ENCODE measurements around the gene EGR2.

EGR2 gene

GRCh38 chr10:62839590-62839989 lies 23.4 kb upstream of the EGR2 start:
- TF ChIP-seq GATA2 (IDR thresholded peaks at IDR 0.05; ENCODE audit: low read depth, low read length): no peak
- no peak for TF ChIP-seq GATA3 (IDR thresholded peaks at IDR 0.05; ENCODE audit: low read depth, low read length)

DNA sequence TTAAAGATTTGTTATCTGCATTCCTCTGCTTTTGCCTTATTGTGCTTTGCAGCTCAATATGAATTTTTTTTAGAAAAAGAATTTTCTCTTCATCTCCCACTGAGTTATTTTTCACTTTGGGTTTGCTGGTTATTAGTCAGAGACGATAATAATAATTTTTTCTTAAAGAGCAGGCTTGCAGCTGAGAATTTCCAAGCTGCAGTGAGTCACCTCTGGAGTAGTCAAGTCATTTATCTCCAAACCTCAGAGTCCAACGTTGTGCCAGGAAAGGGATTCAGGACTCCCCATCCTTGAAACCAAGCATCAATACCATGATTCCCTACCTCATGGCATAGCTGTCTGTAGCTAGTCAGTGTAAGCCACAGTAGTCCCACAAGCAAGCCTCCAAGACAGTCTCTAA lies 15.2 kb upstream of the EGR2 start:
- TF ChIP-seq GATA2 (IDR thresholded peaks at IDR 0.05; ENCODE audit: low read depth, low read length): no peak
- no peak for TF ChIP-seq GATA3 (IDR thresholded peaks at IDR 0.05; ENCODE audit: low read depth, low read length)

- no peak for TF ChIP-seq GATA2 (IDR thresholded peaks at IDR 0.05; ENCODE audit: low read depth, low read length)
- no peak for TF ChIP-seq GATA3 (IDR thresholded peaks at IDR 0.05; ENCODE audit: low read depth, low read length)
Measured at GRCh38 chr10:62830679-62831078, 14.5 kb upstream of the EGR2 start.

DNA sequence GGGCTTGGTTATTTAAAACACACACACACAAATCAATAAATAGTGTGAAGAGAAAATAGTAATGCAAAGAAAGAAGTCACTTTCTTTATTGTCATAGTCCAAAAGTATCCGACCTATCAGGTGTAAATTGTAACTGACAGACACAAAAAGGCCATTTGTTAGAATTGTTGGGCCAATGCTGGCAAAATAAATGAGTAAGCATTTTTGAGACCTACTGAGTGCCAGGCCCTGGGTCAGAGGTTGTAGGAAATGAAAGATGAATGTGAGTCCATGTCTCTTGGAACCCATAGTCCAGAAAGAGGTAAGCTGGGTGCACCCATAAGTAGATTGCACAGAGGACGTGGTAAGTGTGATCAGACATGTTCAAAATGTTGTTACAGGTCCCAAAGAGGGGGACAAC lies 13.5 kb upstream of the EGR2 start:
- TF ChIP-seq GATA2 (IDR thresholded peaks at IDR 0.05; ENCODE audit: low read depth, low read length) (no peak), GATA3 (IDR thresholded peaks at IDR 0.05; ENCODE audit: low read depth, low read length) (no peak)

GRCh38 chr10:62826273-62826672 lies 10.1 kb upstream of the EGR2 start:
- TF ChIP-seq GATA2 (IDR thresholded peaks at IDR 0.05; ENCODE audit: low read depth, low read length) (no peak), GATA3 (IDR thresholded peaks at IDR 0.05; ENCODE audit: low read depth, low read length) (no peak)

DNA sequence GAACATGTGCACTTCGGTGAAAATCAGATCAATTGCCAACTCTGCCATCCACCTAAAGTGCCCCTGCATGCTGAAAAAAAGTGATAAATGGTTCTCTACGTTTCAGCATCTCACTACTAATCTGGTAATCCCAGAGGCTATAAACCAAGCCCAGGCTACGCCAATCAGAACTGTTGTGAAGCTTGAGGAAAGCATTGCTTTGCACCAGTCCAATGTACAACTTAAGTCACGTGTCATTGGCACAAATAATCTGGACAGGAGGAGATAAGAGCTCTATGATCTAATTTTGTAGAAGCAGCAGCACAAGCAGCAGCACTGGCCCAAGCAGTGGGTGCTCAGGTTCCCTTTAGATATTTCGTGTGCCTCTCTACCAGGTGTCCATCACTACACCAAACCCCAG lies 4.4 kb upstream of the EGR2 start:
- TF ChIP-seq GATA3 (IDR thresholded peaks at IDR 0.05; ENCODE audit: low read depth, low read length): no peak
- TF ChIP-seq GATA2 (IDR thresholded peaks at IDR 0.05; ENCODE audit: low read depth, low read length): no peak

DNA sequence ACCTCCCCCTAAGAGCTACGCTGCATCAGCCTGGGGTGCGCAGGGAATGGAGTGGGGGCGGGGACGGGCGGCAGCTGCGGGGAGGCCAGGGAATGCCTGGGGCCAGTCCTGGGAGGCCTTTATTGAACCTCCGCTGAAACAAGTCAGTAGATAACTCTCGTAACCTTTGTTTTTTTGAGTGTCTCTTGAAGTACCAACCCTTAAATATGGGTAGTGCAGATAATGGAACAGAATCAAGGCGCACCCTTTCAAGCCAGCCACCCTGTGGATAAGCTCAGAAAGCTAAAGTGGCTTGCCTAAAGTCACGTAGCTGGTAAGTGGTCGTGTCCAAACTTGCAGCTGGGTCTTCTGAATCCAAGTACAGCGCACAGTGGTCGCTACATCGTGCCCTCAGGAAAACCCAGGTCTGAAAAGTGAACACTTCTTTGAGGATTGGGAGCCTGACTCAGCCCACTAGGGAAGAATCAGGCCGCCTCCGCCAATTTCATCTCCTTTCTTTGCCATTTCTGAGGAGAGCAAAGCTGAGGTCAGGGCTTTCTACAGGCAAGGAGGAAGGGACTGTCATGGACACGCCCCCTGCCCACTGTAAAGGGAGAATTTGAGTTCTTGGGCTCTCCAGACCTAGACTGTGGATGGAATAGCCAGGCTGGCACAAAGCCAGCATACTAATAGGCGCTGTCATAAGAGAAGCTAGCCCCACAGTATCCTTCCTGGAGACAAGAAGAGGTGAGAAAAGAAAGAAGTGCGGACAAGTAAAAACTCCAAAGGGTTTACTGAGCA lies 3.2 kb upstream of the EGR2 start:
- TF ChIP-seq GATA2 (IDR thresholded peaks at IDR 0.05; ENCODE audit: low read depth, low read length) (no peak), GATA3 (IDR thresholded peaks at IDR 0.05; ENCODE audit: low read depth, low read length) (no peak)

GRCh38 chr10:62818426-62819011 lies 2.4 kb upstream of the EGR2 start:
- TF ChIP-seq GATA2 (IDR thresholded peaks at IDR 0.05; ENCODE audit: low read depth, low read length): no peak
- no peak for TF ChIP-seq GATA3 (IDR thresholded peaks at IDR 0.05; ENCODE audit: low read depth, low read length)

GRCh38 chr10:62817766-62818425 lies 1.7 kb upstream of the EGR2 start:
- TF ChIP-seq GATA2 (IDR thresholded peaks at IDR 0.05; ENCODE audit: low read depth, low read length) (no peak), GATA3 (IDR thresholded peaks at IDR 0.05; ENCODE audit: low read depth, low read length) (no peak)

DNA sequence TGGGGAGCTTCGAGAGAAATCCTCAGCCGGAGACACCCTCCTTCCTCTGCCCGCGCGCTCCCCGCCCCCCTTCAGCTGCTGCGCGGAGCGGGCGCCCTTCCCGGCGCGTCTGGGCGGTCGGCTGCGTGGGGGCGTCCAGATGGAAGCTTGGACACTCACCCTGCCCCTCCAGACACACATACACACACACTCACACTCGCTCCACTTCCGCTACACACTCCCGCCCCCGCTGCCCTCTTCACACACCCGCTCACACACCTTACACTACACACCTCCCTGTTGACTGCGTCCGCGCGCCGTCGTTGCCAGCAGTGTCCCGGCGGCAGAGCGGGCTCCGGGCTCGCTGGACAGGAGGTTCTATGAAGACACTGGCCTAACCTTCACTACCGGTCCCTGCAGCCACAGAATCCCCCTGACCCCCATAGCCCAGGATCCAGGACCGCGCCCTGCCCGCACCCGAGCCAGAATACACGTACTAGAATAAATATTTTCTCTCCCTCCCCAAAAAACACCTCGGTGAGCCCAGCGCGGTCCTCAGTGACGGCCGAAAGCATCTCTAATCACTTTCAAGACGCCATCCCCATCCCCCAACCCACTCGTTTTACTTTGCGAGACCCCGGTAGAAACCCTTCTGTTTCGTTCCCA lies 1.1 kb upstream of the EGR2 start:
- TF ChIP-seq GATA3 (IDR thresholded peaks at IDR 0.05; ENCODE audit: low read depth, low read length): no peak
- TF ChIP-seq GATA2 (IDR thresholded peaks at IDR 0.05; ENCODE audit: low read depth, low read length): no peak

GRCh38 chr10:62816076-62816330 lies 163 bp downstream of the EGR2 start:
- TF ChIP-seq GATA3 (IDR thresholded peaks at IDR 0.05; ENCODE audit: low read depth, low read length) (no peak), GATA2 (IDR thresholded peaks at IDR 0.05; ENCODE audit: low read depth, low read length) (no peak)

DNA sequence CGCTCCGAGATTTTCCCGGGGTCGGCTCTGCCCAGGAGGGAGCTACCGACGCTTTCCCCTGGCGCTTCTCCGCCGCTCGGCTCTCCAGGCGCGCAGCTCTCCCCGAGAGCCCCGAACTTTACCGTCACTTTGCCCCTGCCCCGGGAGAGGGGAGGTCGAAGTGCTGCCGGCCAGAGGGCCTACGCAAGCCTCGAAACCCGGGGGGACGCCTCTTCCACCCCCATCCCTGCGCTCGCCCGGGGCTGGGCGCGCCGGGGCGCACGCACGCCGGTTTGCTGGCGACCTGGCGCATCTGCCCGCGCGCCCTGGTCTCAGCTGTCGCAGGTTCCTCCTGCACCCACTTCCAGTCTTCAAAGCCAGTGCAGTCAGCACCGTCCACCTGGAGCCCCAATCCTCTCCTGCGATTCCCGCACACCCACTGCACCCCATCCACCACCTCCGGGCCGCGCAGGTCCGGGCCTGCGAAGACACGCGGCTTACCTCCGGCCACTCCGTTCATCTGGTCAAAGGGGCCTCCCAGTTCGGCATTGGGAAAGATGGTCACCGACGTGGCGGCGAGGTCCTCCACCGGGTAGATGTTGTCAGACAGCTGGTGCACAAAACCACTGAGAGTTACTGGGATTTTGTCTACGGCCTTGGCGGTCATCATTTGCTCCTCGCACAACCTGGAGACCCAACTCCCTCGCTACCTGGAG lies 638 bp downstream of the EGR2 start:
- TF ChIP-seq GATA2 (IDR thresholded peaks at IDR 0.05; ENCODE audit: low read depth, low read length) (no peak), GATA3 (IDR thresholded peaks at IDR 0.05; ENCODE audit: low read depth, low read length) (no peak)

DNA sequence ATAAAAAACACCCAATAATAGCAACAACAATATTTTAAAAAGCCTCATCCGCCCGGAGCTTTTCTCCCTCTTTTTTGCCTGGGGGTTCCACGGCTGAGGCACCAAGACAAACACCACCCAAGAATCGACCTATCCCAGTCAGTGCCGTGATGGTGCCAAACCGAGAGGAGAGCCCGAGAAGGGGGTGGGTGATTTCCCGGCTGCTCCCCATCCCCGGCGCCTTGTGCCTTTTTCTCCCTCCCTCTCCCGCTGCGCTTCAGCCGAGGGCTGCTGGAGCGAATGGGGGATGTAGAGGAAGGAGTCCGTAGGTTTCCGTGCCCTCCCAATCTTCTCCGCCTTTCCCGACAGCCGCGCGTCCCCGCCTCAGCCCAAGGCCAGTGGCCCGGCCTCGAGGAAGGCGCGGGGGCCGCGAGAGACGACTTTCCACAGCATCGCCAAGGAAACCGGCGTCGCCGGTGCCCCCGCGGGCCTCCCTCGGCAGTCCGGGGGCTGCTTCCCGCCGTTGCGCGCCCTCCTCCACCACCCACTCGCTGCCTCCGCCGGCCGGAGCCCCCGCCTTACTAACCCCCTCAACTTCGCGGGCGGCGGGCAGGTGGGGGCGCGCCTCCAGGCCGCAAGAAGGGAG lies 1.3 kb downstream of the EGR2 start:
- TF ChIP-seq GATA3 (IDR thresholded peaks at IDR 0.05; ENCODE audit: low read depth, low read length): no peak
- no peak for TF ChIP-seq GATA2 (IDR thresholded peaks at IDR 0.05; ENCODE audit: low read depth, low read length)

DNA sequence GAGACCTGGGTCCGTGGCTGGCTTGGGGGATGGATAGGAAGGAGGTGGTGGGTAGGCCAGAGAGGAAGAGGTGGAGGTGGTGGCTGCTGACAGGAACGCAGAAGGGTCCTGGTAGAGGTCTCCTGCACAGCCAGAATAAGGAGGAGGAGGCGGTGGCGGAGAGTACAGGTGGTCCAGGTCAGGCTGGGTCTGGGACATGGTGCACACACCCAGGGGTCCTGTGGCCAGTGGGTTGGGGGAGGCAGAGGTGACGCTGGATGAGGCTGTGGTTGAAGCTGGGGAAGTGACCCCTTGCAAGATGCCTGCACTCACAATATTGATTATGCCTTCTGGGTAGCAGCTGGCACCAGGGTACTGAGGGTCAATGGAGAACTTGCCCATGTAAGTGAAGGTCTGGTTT lies 2.2 kb downstream of the EGR2 start:
- TF ChIP-seq GATA3 (IDR thresholded peaks at IDR 0.05; ENCODE audit: low read depth, low read length) (no peak), GATA2 (IDR thresholded peaks at IDR 0.05; ENCODE audit: low read depth, low read length) (no peak)
